ENCODE measurements around the gene CRYBB1. TPM values are rescaled to one million over a fixed set of nuclear protein-coding genes. Genes with fewer than 3 reads are reported as not detected.
A peak's percentile ranks its signal among the peaks of the same experiment; 100 is the strongest.

The CRYBB1 gene
- total RNA-seq, 4 donors from 2014 or later: 1.0 TPM; not detected in 3

DNA sequence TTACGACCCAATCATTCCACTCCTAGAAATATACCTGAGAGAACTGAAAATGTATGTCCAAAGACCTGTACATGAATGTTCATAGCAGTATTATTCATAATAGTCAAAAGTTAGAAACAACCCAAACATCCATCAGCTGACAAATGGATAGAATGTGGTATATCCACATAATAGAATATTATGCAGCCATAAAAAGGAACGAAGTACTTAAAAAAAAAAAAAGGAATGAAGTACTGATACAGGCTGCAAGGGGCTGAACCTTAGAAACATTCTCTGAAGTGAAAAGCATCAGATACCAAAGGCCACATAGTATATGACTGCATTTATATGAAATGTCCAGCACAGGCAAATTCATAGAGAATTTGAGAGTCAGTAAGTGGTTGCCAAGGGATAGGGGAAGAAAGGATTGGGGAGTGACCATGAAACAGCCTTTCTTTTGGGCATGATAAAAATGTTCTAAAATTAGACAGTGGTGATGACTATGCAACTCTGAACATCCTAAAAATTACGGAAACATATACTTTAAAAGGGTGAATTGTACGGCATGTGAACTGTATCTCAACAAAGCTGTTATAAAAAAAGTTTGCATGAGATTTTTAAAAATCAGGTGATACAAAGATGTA, 29.7 kb downstream of the CRYBB1 start:
- no peaks in the 10 kb centered on the region for H3K9me3 ChIP-seq
- H3K4me3 ChIP-seq (replicated peaks in 1 of 3): no peak overlapping the region
- DNase-seq: no peak
- intact Hi-C loops (cut with DNase I): loop anchor here (10.0 kb wide), 1 partner anchor 103 kb away; the partner anchor contains the start of genes HPS4 and SRRD
- 90 to 93% methylated on average over 4 of the region's 4 CpGs for WGBS, 2 donors
- peaks cover 43 to 53% of the 10 kb centered on the region in 2 donors for H3K4me1 ChIP-seq
- no peaks in the 10 kb centered on the region for H3K36me3 ChIP-seq
- TF ChIP-seq POLR2A (IDR thresholded peaks at IDR 0.05): no peak
- TF ChIP-seq, protein P1, sequence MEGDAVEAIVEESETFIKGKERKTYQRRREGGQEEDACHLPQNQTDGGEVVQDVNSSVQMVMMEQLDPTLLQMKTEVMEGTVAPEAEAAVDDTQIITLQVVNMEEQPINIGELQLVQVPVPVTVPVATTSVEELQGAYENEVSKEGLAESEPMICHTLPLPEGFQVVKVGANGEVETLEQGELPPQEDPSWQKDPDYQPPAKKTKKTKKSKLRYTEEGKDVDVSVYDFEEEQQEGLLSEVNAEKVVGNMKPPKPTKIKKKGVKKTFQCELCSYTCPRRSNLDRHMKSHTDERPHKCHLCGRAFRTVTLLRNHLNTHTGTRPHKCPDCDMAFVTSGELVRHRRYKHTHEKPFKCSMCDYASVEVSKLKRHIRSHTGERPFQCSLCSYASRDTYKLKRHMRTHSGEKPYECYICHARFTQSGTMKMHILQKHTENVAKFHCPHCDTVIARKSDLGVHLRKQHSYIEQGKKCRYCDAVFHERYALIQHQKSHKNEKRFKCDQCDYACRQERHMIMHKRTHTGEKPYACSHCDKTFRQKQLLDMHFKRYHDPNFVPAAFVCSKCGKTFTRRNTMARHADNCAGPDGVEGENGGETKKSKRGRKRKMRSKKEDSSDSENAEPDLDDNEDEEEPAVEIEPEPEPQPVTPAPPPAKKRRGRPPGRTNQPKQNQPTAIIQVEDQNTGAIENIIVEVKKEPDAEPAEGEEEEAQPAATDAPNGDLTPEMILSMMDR (IDR thresholded peaks at IDR 0.05): no peak
- H3K27ac ChIP-seq: peak overlapping the region in 1 of 3 donors; percentile 88
- H3K27me3 ChIP-seq: no peaks in the 10 kb centered on the region

DNA sequence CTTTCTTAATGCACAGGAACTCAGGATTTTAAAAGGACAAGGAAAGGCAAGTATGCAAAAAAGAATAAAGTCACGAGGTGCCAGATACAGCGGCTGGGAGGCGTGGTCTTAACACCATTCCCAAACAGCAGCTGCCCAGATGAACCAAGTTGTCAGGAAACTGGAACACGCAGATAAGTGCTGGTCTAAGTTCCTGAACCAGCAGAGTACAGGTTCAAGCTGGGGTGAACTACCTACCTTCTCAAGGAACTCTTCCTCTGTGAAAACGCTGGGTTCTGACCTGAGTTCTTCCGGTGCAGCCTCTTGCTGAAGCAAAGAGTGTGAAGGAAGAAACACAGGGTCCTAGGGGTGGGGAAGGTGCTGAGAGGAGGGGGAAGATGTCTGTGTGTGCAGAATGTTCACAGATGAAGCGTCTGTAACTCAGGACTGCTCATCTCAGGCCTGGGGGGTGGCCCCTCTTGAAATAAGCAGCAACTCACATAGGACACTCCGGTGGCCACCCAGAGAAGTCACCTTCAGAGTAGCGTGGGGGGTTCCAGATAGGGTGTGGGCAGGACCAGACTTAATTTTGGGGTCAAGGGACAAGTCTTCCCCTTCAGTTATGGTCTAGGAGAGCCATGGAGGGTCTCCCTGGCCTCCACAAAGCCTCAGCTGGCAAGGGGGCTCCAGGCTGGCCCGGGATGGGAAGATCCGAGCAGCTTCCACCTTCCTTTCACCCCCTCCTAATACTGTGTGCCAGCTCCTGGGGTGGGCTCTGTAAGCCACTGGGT, 31.1 kb downstream of the CRYBB1 start:
- H3K27ac ChIP-seq: peak overlapping the region; percentile 28 to 76 (median 70)
- WGBS, 2 donors: 63 to 64% methylated on average over 11 of the region's 11 CpGs
- intact Hi-C loops (cut with DNase I): loop anchor here (10.0 kb wide), 1 partner anchor 102 kb away; the partner anchor contains the start of genes HPS4 and SRRD
- no peak for TF ChIP-seq POLR2A (IDR thresholded peaks at IDR 0.05)
- H3K27me3 ChIP-seq: no peaks in the 10 kb centered on the region
- DNase-seq: no peak
- no peaks in the 10 kb centered on the region for H3K9me3 ChIP-seq
- H3K4me1 ChIP-seq: peaks cover 43 to 53% of the 10 kb centered on the region in 2 donors
- peaks cover 0 to 6% of the 10 kb centered on the region in 2 donors for H3K36me3 ChIP-seq
- no peak overlapping the region for H3K4me3 ChIP-seq (replicated peaks in 1 of 3)

DNA sequence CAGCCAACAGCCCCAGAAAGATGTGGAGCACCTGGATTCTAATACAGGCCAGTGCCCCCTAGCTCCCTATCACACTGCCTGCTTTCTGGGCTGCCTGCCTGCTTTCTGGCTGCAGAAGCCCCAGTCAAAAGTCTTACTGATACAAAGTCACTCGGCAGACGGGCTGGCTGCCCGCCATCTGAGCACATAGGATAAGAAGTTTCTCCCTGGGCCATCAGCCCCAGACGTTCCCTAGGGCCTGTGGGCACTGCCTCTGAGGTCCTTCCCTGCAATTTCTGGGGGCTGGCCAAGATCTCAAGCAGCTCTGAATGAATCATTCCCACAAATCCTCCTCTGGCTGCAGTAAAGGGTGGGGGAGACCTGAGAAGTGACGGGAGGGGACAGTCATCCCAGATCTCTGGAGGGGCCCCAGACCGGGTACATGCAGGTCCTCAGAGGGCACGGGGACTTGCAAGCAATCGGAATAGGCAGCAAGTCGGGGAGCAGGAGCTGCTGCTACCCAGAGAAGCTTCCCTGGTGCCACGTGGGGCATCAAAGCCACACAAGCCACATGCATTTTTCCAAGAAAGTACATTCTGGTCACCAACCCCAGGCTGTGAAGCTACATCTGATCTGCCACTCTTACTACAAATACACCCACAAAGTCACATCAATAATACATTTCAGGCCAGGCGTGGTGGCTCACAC, 32.6 kb downstream of the CRYBB1 start:
- intact Hi-C loops (cut with DNase I): loop anchor here (10.0 kb wide), 1 partner anchor 100 kb away; the partner anchor contains the start of genes HPS4 and SRRD

DNA sequence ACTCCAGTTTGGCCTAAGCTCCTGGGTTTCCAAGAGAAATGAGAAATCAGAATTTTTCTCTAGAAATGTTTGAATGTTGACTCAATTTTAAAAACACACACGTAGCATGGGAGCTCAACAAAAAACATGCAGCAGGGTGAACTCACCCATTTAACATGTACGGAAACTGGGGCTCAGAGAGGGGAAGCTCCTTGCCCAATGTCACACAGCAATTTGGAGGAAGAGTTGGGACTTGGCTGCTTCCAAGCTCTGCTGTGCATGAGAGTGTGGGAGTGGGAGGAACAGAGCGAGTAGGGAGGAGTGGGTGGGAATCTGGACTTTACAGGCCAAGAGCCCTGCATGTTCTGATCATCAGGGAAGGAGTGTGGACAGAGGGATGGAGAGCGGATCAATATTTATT, 33.8 kb downstream of the CRYBB1 start:
- H3K4me3 ChIP-seq (replicated peaks in 1 of 3): no peak overlapping the region
- peaks cover 36 to 52% of the 10 kb centered on the region in 2 donors for H3K4me1 ChIP-seq
- no peaks in the 10 kb centered on the region for H3K27me3 ChIP-seq
- no peaks in the 10 kb centered on the region for H3K9me3 ChIP-seq
- DNase-seq: no peak
- peak overlapping the region; percentile 1 to 54 (median 46) for H3K27ac ChIP-seq
- intact Hi-C loops (cut with DNase I): loop anchor here (10.0 kb wide), 1 partner anchor 99 kb away; the partner anchor contains the start of genes HPS4 and SRRD
- peaks cover 0 to 6% of the 10 kb centered on the region in 2 donors for H3K36me3 ChIP-seq
- WGBS, 2 donors: 66 to 67% methylated on average over 4 of the region's 4 CpGs
- TF ChIP-seq POLR2A (IDR thresholded peaks at IDR 0.05): no peak
- TF ChIP-seq, protein P1 (IDR thresholded peaks at IDR 0.05): no peak

More for the DNA sequence above, 32.6 kb downstream of the CRYBB1 start:
- 36 to 52% methylated on average over 11 of the region's 11 CpGs for WGBS, 2 donors
- H3K4me1 ChIP-seq: peaks cover 36 to 49% of the 10 kb centered on the region in 2 donors
- no peaks in the 10 kb centered on the region for H3K9me3 ChIP-seq
- no peaks in the 10 kb centered on the region for H3K27me3 ChIP-seq
- peak overlapping the region; percentile 1 to 54 (median 46) for H3K27ac ChIP-seq
- H3K36me3 ChIP-seq: peaks cover 0 to 6% of the 10 kb centered on the region in 2 donors
- peak; percentile 94 to 95 for DNase-seq
- no peak overlapping the region for H3K4me3 ChIP-seq (replicated peaks in 1 of 3)
- TF ChIP-seq, protein P1 (IDR thresholded peaks at IDR 0.05): no peak
- no peak for TF ChIP-seq POLR2A (IDR thresholded peaks at IDR 0.05)

DNA sequence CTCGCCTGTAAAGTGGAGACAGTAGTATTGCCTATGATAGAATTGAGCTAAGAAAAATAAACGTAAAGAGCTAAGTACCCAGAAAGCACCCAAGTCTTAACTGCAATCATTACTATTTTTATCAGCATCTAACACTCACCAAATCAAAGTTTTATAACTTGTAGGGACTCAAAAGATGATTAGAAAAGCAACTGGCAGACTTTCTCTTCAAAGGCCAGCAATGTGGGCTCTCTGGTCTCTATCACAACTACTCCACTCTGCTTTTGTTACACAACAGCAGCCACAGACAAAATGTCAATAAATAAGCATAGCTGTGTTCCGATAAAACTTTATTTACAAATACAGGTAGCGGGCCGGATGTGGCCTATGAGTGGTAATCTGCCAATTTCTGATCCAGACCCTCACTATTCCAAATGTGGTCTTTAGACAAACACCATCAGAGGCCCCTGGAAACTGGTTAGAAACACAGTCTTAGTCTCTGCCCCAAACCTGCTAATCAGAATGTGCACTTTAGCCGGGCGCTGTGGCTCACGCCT, 36.1 kb downstream of the CRYBB1 start:
- Histone ChIP-seq H3K4me3 (replicated peaks in 1 of 3) (no peak overlapping the region), H3K4me1 (peaks cover 31 to 39% of the 10 kb centered on the region in 2 donors), H3K27ac (no peak overlapping the region), H3K9me3 (no peaks in the 10 kb centered on the region), H3K27me3 (no peaks in the 10 kb centered on the region), H3K36me3 (peaks cover 0 to 6% of the 10 kb centered on the region in 2 donors)
- intact Hi-C loops (cut with DNase I): loop anchor here (10.0 kb wide), 1 partner anchor 97 kb away; the partner anchor contains the start of genes HPS4 and SRRD
- DNase-seq: no peak
- no peak for TF ChIP-seq POLR2A (IDR thresholded peaks at IDR 0.05)
- TF ChIP-seq, protein P1 (IDR thresholded peaks at IDR 0.05): no peak
- 95 to 98% methylated on average over 8 of the region's 8 CpGs for WGBS, 2 donors
